ENCODE measurements around the gene PTS. TPM values are rescaled to one million over a fixed set of nuclear protein-coding genes. Genes with fewer than 3 reads are reported as not detected.

The PTS gene
- total and polyA plus RNA-seq, 4 donors: 36.5 to 61.2 (median 45.2) TPM

GRCh38 chr11:112271242-112271641, 45.0 kb downstream of the PTS start:
- intact Hi-C loops (cut with DNase I): loop anchor here in 1 of 2 donors (10.0 kb wide), 1 partner anchor 156 kb away; no protein-coding TSS in a partner anchor
- Histone ChIP-seq H3K4me1 (ENCODE audit: control insufficient read depth in 1 of 2, insufficient read depth in 2 of 2, low read length in 2 of 2) (no peaks in the 10 kb centered on the region), H3K27ac (ENCODE audit: low read depth in 1 of 2, low read length in 2 of 2) (no peak overlapping the region), H3K27me3 (ENCODE audit: control insufficient read depth in 1 of 2, insufficient read depth in 2 of 2, low read length in 1 of 2) (no peaks in the 10 kb centered on the region), H3K36me3 (ENCODE audit: control insufficient read depth in 1 of 2, insufficient read depth in 2 of 2, low read length in 1 of 2) (no peaks in the 10 kb centered on the region), H3K9me3 (ENCODE audit: control insufficient read depth, low read length) (no peaks in the 10 kb centered on the region), H3K4me3 (ENCODE audit: low read length in 2 of 2) (no peak overlapping the region)
- ATAC-seq (ENCODE audit: low FRiP score) (no peak), DNase-seq (no peak)
- 93 to 96% methylated on average over 4 of the region's 4 CpGs for WGBS, 2 donors

DNA sequence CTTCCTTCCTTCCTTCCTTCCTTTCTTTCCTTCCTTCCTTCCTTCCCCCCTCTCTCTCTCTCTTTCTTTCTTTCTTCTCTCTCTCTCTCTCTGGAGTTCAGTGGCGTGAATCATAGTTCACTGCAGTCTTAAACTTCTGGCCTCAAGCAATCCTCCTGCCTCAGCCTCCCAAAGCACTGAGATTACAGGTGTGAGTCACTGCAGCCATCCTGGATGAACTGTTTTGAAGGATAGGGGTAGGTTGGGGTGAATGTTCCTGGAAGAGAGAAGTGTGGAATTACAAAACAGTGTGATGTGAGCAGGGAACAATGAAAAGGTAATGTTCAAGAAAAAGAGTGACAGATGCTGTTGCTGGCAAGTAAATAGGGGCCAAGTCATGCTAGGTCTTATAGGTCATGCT, 46.8 kb downstream of the PTS start:
- H3K4me3 ChIP-seq (ENCODE audit: low read length in 2 of 2): no peak overlapping the region
- H3K27me3 ChIP-seq (ENCODE audit: control insufficient read depth in 1 of 2, insufficient read depth in 2 of 2, low read length in 1 of 2): no peaks in the 10 kb centered on the region
- no peaks in the 10 kb centered on the region for H3K4me1 ChIP-seq (ENCODE audit: control insufficient read depth in 1 of 2, insufficient read depth in 2 of 2, low read length in 2 of 2)
- no peaks in the 10 kb centered on the region for H3K9me3 ChIP-seq (ENCODE audit: control insufficient read depth, low read length)
- intact Hi-C loops (cut with DNase I): loop anchor here in 1 of 2 donors (10.0 kb wide), 1 partner anchor 158 kb away; no protein-coding TSS in a partner anchor
- H3K36me3 ChIP-seq (ENCODE audit: control insufficient read depth in 1 of 2, insufficient read depth in 2 of 2, low read length in 1 of 2): no peaks in the 10 kb centered on the region
- no peak overlapping the region for H3K27ac ChIP-seq (ENCODE audit: low read depth in 1 of 2, low read length in 2 of 2)
- no peak for DNase-seq
- no peak for ATAC-seq (ENCODE audit: low FRiP score)
- 86 to 97% methylated on average over 1 of the region's 1 CpG for WGBS, 2 donors

DNA sequence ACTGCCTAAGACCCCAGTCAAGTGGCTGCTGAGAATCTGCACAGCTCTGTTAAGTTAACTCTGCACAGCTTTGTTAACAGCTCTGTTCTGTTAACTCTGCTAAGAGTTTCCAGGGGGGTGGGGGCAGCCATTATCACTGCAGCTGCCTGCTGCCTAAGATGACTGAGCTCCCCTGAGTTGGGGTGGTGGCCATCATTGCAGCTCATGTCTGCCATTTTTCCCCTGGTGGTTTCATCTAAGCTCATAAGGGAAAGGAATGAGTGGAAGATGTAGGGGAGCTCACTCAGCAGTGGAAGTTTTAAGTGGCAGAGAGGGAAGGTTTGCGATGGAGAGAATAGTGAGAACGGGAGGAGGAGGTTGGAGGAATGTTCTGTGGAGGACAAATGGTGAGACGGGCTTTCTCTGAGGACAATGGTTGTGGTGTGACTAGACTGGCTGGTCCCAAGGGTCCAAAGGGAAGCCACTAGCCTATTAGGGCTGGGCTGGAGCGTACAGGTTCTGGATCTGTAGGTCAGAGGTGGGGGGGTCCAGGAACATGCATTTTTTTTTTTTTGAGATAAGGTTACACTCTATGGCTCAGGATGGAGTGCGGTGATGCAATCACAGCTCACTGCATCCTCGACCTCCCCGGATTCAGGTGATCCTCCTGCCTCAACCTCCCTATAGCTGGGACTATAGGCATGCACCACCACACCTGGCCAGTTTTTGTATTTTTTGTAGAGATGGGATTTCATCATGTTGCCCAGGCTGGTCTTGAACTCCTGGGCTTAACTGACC, 48.0 kb downstream of the PTS start:
- Histone ChIP-seq H3K36me3 (ENCODE audit: control insufficient read depth in 1 of 2, insufficient read depth in 2 of 2, low read length in 1 of 2) (no peaks in the 10 kb centered on the region), H3K27ac (ENCODE audit: low read depth in 1 of 2, low read length in 2 of 2) (no peak overlapping the region), H3K4me1 (ENCODE audit: control insufficient read depth in 1 of 2, insufficient read depth in 2 of 2, low read length in 2 of 2) (no peaks in the 10 kb centered on the region), H3K4me3 (ENCODE audit: low read length in 2 of 2) (no peak overlapping the region), H3K9me3 (ENCODE audit: control insufficient read depth, low read length) (no peaks in the 10 kb centered on the region), H3K27me3 (ENCODE audit: control insufficient read depth in 1 of 2, insufficient read depth in 2 of 2, low read length in 1 of 2) (no peaks in the 10 kb centered on the region)
- intact Hi-C loops (cut with DNase I): loop anchor here in 1 of 2 donors (10.0 kb wide), 1 partner anchor 159 kb away; no protein-coding TSS in a partner anchor
- ATAC-seq (ENCODE audit: low FRiP score): no peak
- WGBS, 2 donors: 93 to 95% methylated on average over 7 of the region's 7 CpGs
- no peak for DNase-seq

GRCh38 chr11:112277029-112277428, 50.8 kb downstream of the PTS start:
- H3K9me3 ChIP-seq (ENCODE audit: control insufficient read depth, low read length): no peaks in the 10 kb centered on the region
- no peak overlapping the region for H3K27ac ChIP-seq (ENCODE audit: low read depth in 1 of 2, low read length in 2 of 2)
- no peak overlapping the region for H3K4me3 ChIP-seq (ENCODE audit: low read length in 2 of 2)
- no peaks in the 10 kb centered on the region for H3K36me3 ChIP-seq (ENCODE audit: control insufficient read depth in 1 of 2, insufficient read depth in 2 of 2, low read length in 1 of 2)
- DNase-seq (no peak), ATAC-seq (ENCODE audit: low FRiP score) (no peak)
- 71 to 82% methylated on average over 1 of the region's 1 CpG for WGBS, 2 donors
- no peaks in the 10 kb centered on the region for H3K27me3 ChIP-seq (ENCODE audit: control insufficient read depth in 1 of 2, insufficient read depth in 2 of 2, low read length in 1 of 2)
- intact Hi-C loops (cut with DNase I): loop anchor here in 1 of 2 donors (10.0 kb wide), 1 partner anchor 162 kb away; no protein-coding TSS in a partner anchor
- H3K4me1 ChIP-seq (ENCODE audit: control insufficient read depth in 1 of 2, insufficient read depth in 2 of 2, low read length in 2 of 2): no peaks in the 10 kb centered on the region

DNA sequence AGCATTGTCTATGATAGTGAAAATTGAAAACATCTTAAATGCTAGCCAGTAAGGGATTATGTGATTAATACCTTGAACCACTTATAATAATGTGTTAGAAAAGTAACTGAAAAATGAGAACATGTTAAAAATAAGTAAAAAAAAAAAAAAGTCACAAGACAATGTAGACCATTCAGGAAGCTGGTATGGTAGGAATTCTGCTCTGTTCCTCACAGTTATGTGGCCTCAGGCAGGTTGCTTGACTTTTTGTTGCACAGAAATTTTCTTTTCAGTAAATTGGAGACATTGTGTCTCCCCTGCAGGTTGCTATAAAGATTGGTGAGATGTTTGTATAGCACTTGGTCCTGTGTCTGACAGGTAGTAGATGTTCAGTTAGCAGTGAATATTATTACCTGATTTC, 51.7 kb downstream of the PTS start:
- no peaks in the 10 kb centered on the region for H3K9me3 ChIP-seq (ENCODE audit: control insufficient read depth, low read length)
- no peak overlapping the region for H3K27ac ChIP-seq (ENCODE audit: low read depth in 1 of 2, low read length in 2 of 2)
- intact Hi-C loops (cut with DNase I): loop anchor here in 1 of 2 donors (10.0 kb wide), 1 partner anchor 163 kb away; no protein-coding TSS in a partner anchor

DNA sequence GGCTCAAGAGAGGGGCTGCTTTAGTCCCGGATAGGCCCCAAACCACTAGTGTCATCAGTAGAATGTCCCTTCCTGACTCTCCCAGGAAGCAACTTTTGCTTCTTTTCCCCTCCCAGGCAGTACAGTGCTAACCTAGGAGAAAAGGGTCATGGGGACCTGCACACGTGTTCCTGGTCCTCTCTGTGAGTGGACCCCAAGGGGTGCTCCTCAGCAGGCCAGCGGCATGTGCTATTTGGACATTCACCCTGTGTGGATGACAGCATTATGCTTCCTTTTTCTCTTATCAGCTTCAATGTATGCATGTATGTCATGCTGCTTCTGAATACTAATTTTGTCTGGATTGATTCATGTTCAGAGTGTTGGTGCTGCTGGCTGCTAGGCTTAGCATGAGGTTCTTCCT, 52.6 kb downstream of the PTS start:
- no peaks in the 10 kb centered on the region for H3K9me3 ChIP-seq (ENCODE audit: control insufficient read depth, low read length)
- no peaks in the 10 kb centered on the region for H3K27me3 ChIP-seq (ENCODE audit: control insufficient read depth in 1 of 2, insufficient read depth in 2 of 2, low read length in 1 of 2)
- H3K27ac ChIP-seq (ENCODE audit: low read depth in 1 of 2, low read length in 2 of 2): no peak overlapping the region
- 86 to 88% methylated on average over 3 of the region's 3 CpGs for WGBS, 2 donors
- DNase-seq: no peak
- no peak for ATAC-seq (ENCODE audit: low FRiP score)
- no peaks in the 10 kb centered on the region for H3K4me1 ChIP-seq (ENCODE audit: control insufficient read depth in 1 of 2, insufficient read depth in 2 of 2, low read length in 2 of 2)
- H3K36me3 ChIP-seq (ENCODE audit: control insufficient read depth in 1 of 2, insufficient read depth in 2 of 2, low read length in 1 of 2): no peaks in the 10 kb centered on the region
- intact Hi-C loops (cut with DNase I): loop anchor here in 1 of 2 donors (10.0 kb wide), 1 partner anchor 164 kb away; no protein-coding TSS in a partner anchor
- H3K4me3 ChIP-seq (ENCODE audit: low read length in 2 of 2): no peak overlapping the region

More for the DNA sequence above, 51.7 kb downstream of the PTS start:
- ATAC-seq (ENCODE audit: low FRiP score): no peak
- H3K27me3 ChIP-seq (ENCODE audit: control insufficient read depth in 1 of 2, insufficient read depth in 2 of 2, low read length in 1 of 2): no peaks in the 10 kb centered on the region
- no peak overlapping the region for H3K4me3 ChIP-seq (ENCODE audit: low read length in 2 of 2)
- no peaks in the 10 kb centered on the region for H3K4me1 ChIP-seq (ENCODE audit: control insufficient read depth in 1 of 2, insufficient read depth in 2 of 2, low read length in 2 of 2)
- H3K36me3 ChIP-seq (ENCODE audit: control insufficient read depth in 1 of 2, insufficient read depth in 2 of 2, low read length in 1 of 2): no peaks in the 10 kb centered on the region
- no peak for DNase-seq

DNA sequence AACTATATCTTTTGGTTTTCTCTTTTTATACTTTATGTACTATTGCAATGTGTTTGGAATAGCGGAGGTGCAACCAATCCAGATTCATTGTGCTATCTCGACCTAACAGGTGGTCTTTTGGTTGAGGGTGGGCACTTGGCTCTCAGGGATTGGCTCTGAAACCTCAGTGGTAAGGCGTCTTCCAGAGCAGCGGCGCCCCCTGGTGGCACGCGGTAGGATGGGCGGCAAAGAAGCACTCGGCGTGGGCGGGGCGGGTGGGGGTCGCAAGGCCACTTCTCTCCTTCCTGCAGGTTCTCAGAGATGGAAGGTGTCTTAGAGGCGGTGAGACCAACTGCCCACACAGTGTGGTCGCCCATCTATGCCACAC, 53.7 kb downstream of the PTS start:
- no peaks in the 10 kb centered on the region for H3K27me3 ChIP-seq (ENCODE audit: control insufficient read depth in 1 of 2, insufficient read depth in 2 of 2, low read length in 1 of 2)
- no peaks in the 10 kb centered on the region for H3K9me3 ChIP-seq (ENCODE audit: control insufficient read depth, low read length)
- ATAC-seq (ENCODE audit: low FRiP score) (peak; percentile 94), DNase-seq (peak; percentile 83 to 93)
- 2% methylated on average over 15 of the region's 15 CpGs for WGBS, 2 donors
- peak overlapping the region; percentile 48 to 66 for H3K4me3 ChIP-seq (ENCODE audit: low read length in 2 of 2)
- intact Hi-C loops (cut with DNase I): loop anchor here (1.0 to 10.0 kb wide), 6 partner anchors 59 to 1007 kb away; no protein-coding TSS in a partner anchor
- H3K27ac ChIP-seq (ENCODE audit: low read depth in 1 of 2, low read length in 2 of 2): no peak overlapping the region
- H3K4me1 ChIP-seq (ENCODE audit: control insufficient read depth in 1 of 2, insufficient read depth in 2 of 2, low read length in 2 of 2): no peaks in the 10 kb centered on the region
- H3K36me3 ChIP-seq (ENCODE audit: control insufficient read depth in 1 of 2, insufficient read depth in 2 of 2, low read length in 1 of 2): no peaks in the 10 kb centered on the region

DNA sequence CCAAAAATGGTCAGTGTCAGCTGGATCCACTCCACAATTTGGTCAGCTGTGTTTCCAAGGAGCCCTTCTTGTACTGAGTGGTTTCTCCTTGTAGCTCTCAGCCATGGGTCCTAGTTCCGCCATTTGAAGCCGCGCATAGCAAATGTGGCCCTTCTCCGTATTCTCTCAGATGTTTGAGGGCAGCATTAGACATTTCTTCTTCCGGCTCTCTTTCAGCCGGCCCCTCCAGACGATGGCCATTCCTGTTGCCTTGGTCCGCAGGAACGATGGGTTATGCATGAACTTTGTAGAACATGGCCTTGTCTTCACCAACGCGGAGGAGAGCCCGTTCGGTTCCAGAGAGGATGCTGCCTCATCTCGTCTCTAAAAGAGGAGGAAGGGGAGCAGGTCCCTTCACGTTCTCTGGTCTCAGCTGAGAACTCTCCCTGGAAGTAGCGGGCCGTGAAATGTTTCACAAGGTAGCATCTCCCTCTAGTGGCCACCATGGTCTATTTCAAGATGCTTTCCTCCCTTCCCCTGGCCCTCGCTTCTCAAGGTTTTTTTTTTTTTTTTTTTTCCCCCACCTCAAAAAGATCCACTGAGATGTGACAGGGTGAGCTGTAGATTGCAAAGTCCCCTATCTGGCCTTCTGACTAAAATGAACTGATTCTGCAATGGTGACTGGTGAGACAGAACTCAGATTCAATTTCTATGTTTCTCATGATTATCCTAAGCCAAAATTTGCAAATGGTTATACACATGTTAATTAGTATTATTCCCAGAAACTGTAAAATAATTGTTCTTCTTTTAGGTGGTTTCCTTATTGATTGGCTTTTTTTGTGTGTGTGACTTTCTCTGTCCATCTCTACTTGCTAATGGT, 54.3 kb downstream of the PTS start:
- whole genome bisulfite sequencing, 2 donors: 0 to 1% methylated on average over 18 of the region's 18 CpGs
- no peaks in the 10 kb centered on the region for H3K27me3 ChIP-seq (ENCODE audit: control insufficient read depth in 1 of 2, insufficient read depth in 2 of 2, low read length in 1 of 2)
- H3K36me3 ChIP-seq (ENCODE audit: control insufficient read depth in 1 of 2, insufficient read depth in 2 of 2, low read length in 1 of 2): no peaks in the 10 kb centered on the region
- H3K9me3 ChIP-seq (ENCODE audit: control insufficient read depth, low read length): no peaks in the 10 kb centered on the region
- no peaks in the 10 kb centered on the region for H3K4me1 ChIP-seq (ENCODE audit: control insufficient read depth in 1 of 2, insufficient read depth in 2 of 2, low read length in 2 of 2)
- H3K27ac ChIP-seq (ENCODE audit: low read depth in 1 of 2, low read length in 2 of 2): peak overlapping the region in 1 of 2 donors; percentile 62
- intact Hi-C loops (cut with DNase I): loop anchor here (1.0 to 10.0 kb wide), 6 partner anchors 60 to 1007 kb away; no protein-coding TSS in a partner anchor
- peak; percentile 94 for ATAC-seq (ENCODE audit: low FRiP score)
- H3K4me3 ChIP-seq (ENCODE audit: low read length in 2 of 2): peak overlapping the region; percentile 48 to 66
- DNase-seq: peak in 1 of 2 donors; percentile 73

Data from aorta (tissue), 5 donors.